NCI-H128 (cell line): ENCODE data around the gene CDH9.

ENCODE experiments used
- DNase-seq: peaks from one replicate; lab custom pipeline; 2025; ENCODE audit not compliant: unreplicated experiment; lab: John Stamatoyannopoulos, UW

The CDH9 gene

GRCh38 chr5:27038476-27038875, at the start of gene CDH9:
CDH9 (minus strand) TSS chr5:27038586; CDS start chr5:26988333, 50,253 bp downstream.
- DNase-seq = no peak

GRCh38 chr5:27087747-27088146, 49.4 kb upstream of the CDH9 start:
- no peak for DNase-seq

GRCh38 chr5:27083449-27084415, 45.3 kb upstream of the CDH9 start:
- no peak for DNase-seq

- no peak for DNase-seq
Observed at GRCh38 chr5:27080147-27080546, 41.8 kb upstream of the CDH9 start.

GRCh38 chr5:27062451-27062850, 24.1 kb upstream of the CDH9 start:
- no peak for DNase-seq

- no peak for DNase-seq
Observed at GRCh38 chr5:27048510-27048909, 10.1 kb upstream of the CDH9 start.

GRCh38 chr5:27041372-27041771, 3.0 kb upstream of the CDH9 start:
- DNase-seq = no peak

- peak; percentile 22 for DNase-seq
Observed at GRCh38 chr5:27034565-27034964, 3.8 kb downstream of the CDH9 start.

GRCh38 chr5:27026801-27027200, 11.6 kb downstream of the CDH9 start:
- DNase-seq = no peak

- no peak for DNase-seq
Observed at GRCh38 chr5:27026063-27026462, 12.3 kb downstream of the CDH9 start.

- DNase-seq = no peak
Observed at GRCh38 chr5:27021471-27021870, 16.9 kb downstream of the CDH9 start.

- DNase-seq = no peak
Observed at GRCh38 chr5:27020973-27021372, 17.4 kb downstream of the CDH9 start.

- no peak for DNase-seq
Observed at GRCh38 chr5:27015758-27016157, 22.6 kb downstream of the CDH9 start.

GRCh38 chr5:27011274-27011673, 27.1 kb downstream of the CDH9 start:
- DNase-seq = no peak

- DNase-seq = no peak
Observed at GRCh38 chr5:27010646-27011045, 27.7 kb downstream of the CDH9 start.

- DNase-seq = no peak
Observed at GRCh38 chr5:27009540-27009915, 28.9 kb downstream of the CDH9 start.

- no peak for DNase-seq
Observed at GRCh38 chr5:27008604-27009539, 29.5 kb downstream of the CDH9 start.

GRCh38 chr5:27007121-27007520, 31.3 kb downstream of the CDH9 start:
- DNase-seq = no peak

GRCh38 chr5:26986985-26987384, 51.4 kb downstream of the CDH9 start:
- DNase-seq = no peak

- DNase-seq = no peak
Observed at GRCh38 chr5:26981750-26982149, 56.6 kb downstream of the CDH9 start.

- DNase-seq = no peak
Observed at GRCh38 chr5:26959290-26959689, 79.1 kb downstream of the CDH9 start.

- no peak for DNase-seq
Observed at GRCh38 chr5:26955161-26955560, 83.2 kb downstream of the CDH9 start.
